ENCODE measurements around the gene MAP2K3. TPM values are rescaled to one million over a fixed set of nuclear protein-coding genes. Genes with fewer than 3 reads are reported as not detected.

The MAP2K3 gene
- total and polyA plus RNA-seq, 2 of the 4 experiments (the other 2 are of a cell fraction), result 23.5 to 82.2 TPM

DNA sequence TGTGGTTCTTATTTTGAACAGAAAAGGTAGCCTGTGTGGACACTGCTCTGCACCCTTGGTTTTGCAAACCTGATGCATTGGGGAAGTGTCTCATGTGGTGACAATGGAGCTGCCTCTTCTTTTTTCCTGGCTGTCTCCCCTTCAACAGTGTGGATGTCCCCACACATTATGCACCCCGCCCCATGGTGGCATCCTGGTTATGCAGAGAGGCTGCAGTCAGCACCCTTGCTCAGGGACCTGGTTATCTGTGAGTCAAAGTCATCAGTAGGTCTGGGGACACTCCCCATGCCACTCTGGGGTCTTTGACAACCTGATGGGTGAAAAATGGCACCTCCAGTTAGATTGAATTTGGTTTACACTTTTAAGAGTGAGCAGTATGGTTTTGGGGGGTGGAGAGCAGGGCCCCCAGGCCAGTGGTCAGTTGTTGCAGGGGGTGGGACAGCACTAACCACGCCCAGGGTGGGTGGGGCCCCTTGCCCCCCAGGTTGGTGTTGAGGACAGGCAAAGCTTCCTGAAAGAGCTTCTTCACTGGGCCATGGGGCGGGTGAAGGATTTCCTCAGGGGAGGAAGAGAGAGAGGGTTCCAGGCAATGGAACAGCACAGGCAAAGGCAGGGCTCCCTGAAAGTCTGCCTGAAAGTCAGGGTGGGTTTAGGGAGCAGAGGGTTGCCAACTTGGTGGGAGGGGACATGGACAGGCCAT is 67.0 kb downstream of the MAP2K3 start:
- ChIA-PET CTCF (no interaction called here), POLR2A (ENCODE audit: unreplicated experiment) (no interaction called here)
- WGBS, 2 experiments (ENCODE audit: extremely low coverage in 2 of 2, insufficient read length in 1 of 2), result 0% methylated on average over 1 of the region's 3 CpGs; no CpG with 5 or more reads in 1 of the 2 experiments
- in situ Hi-C loops (cut with MboI; ENCODE audit: low sequenced_read_pairs) (no loop called here), intact Hi-C loops (cut with micrococcal nuclease) (no loop called here), dilution Hi-C loops (cut with HindIII; ENCODE audit: low sequenced_read_pairs, unreplicated experiment) (no loop called here)
- Histone ChIP-seq H3K56ac (ENCODE audit: extremely low read depth, insufficient read depth, low read length) (no peak overlapping the region), H3K4ac (ENCODE audit: low read depth, low read length) (no peak overlapping the region), H2BK5ac (ENCODE audit: low read depth, low read length, poor library complexity, severe bottlenecking) (no peak overlapping the region), H2BK120ac (ENCODE audit: low read depth, low read length) (no peak overlapping the region), H4K20me1 (ENCODE audit: insufficient read depth, low read length) (no peaks in the 10 kb centered on the region), H3K9me1 (ENCODE audit: insufficient read depth, low read length) (no peaks in the 10 kb centered on the region), H2AK9ac (replicated peaks; ENCODE audit: low read depth, low read length, poor library complexity) (no peak overlapping the region), H2AFZ (replicated peaks; ENCODE audit: low read length, poor library complexity) (no peak overlapping the region), H3K4me3 (ENCODE audit: insufficient read depth, low read depth, low read length) (no peak overlapping the region), H3K27me3 (ENCODE audit: control insufficient read depth, insufficient read depth, low read length) (peaks cover 7% of the 10 kb centered on the region; the same call in 1 of the 2 replicates), H3K23ac (ENCODE audit: low read depth, low read length) (no peak overlapping the region), H4K5ac (ENCODE audit: low read depth, low read length) (no peak overlapping the region), H4K91ac (ENCODE audit: insufficient read depth, low read depth, low read length) (no peak overlapping the region), H3K14ac (replicated peaks; ENCODE audit: low read depth, low read length) (no peak overlapping the region), H3K27ac (ENCODE audit: insufficient read depth, low read length) (no peak overlapping the region), H3K4me2 (ENCODE audit: low read depth, low read length) (no peak overlapping the region), H3K4me1 (ENCODE audit: control insufficient read depth, insufficient read depth, low read length) (no peaks in the 10 kb centered on the region), H3K18ac (ENCODE audit: low read depth, low read length) (no peak overlapping the region), H3K36me3 (ENCODE audit: control insufficient read depth, insufficient read depth, low read length) (no peaks in the 10 kb centered on the region), H3K79me1 (ENCODE audit: low read depth in 1 of 2, low read length in 2 of 2) (no peaks in the 10 kb centered on the region), H3K9me3 (ENCODE audit: control insufficient read depth, insufficient read depth, low read length) (no peaks in the 10 kb centered on the region), H2AK5ac (ENCODE audit: low read depth, low read length) (no peak overlapping the region), H3K9ac (ENCODE audit: low read depth, low read length) (no peak overlapping the region), H2BK15ac (ENCODE audit: low read depth, low read length) (no peak overlapping the region), H2BK20ac (ENCODE audit: low read depth, low read length) (no peak overlapping the region), H4K8ac (ENCODE audit: low read depth in 2 of 2, low read length in 2 of 2) (no peak overlapping the region)
- TF ChIP-seq MXI1 (IDR thresholded peaks at IDR 0.05; ENCODE audit: borderline replicate concordance, low read depth, low read length) (no peak), USF2 (IDR thresholded peaks at IDR 0.05; ENCODE audit: low read depth, low read length) (no peak), FOS (IDR thresholded peaks at IDR 0.05; ENCODE audit: low read depth, low read length) (no peak), RAD21 (IDR thresholded peaks at IDR 0.05; ENCODE audit: low read length) (no peak)
- no TSS peak for BruUV-seq (replicated peaks)
- DNase-seq (no peak), ATAC-seq (ENCODE audit: low read depth) (no peak)
